ENCODE measurements around the gene FAM3D.

- no peak for TF ChIP-seq GATA3 (IDR thresholded peaks at IDR 0.05; ENCODE audit: low read depth, low read length)
- no peak for TF ChIP-seq GATA2 (IDR thresholded peaks at IDR 0.05; ENCODE audit: low read depth, low read length)
These were observed 27.6 kb downstream of the FAM3D start for GRCh38 chr3:58639001-58639400.
